HCT116 (cell line): ENCODE results near the gene LRBA. TPM values are rescaled to one million over a fixed set of nuclear protein-coding genes. Genes with fewer than 3 reads are reported as not detected.
A peak's percentile ranks its signal among the peaks of the same experiment; 100 is the strongest.
"Not testable (repeated sequence)": the region's sequence is repeated elsewhere in the genome, so short reads cannot be mapped to it uniquely, and the experiment has no call there.

Experiments used
- ATAC-seq: fragments of 200-7000 bp; cut with Tn5 transposase; 2 replicates; pipeline ENCODE4 v1.9.1; 2020; ENCODE audit warnings: mild to moderate bottlenecking, moderate library complexity
- BruUV-seq: library from RNA; stranded (reverse); fragments of 400-500 nt; replicated peaks from 2 replicates; lab custom pipeline; 2021; lab: Mats Ljungman, UMichigan
- CTCF ChIA-PET: fragments of 300-600 bp; sonication (Branson Sonifier 250); formaldehyde crosslinking; loops from one replicate; lab custom pipeline; 2021; ENCODE audit warnings: antibody characterized with exemption; lab: Charles Lee
- POLR2A ChIA-PET: fragments of 300-600, 350-600 bp; sonication (Branson Sonifier 250); formaldehyde crosslinking; loops from one replicate; lab custom pipeline; 2021; ENCODE audit warnings: antibody characterized with exemption; lab: Charles Lee
- RAD21 ChIA-PET, 2 experiments: fragments of 300-600 bp; sonication (Branson Sonifier 250); formaldehyde crosslinking; loops; one replicate each; lab custom pipeline; 2023; ENCODE audit warnings: low total read pairs in 2 of 2; ENCODE audit not compliant: uncharacterized antibody in 2 of 2, unreplicated experiment in 2 of 2, low non-redundant PET in 1 of 2; lab: Charles Lee
- DNase-seq: peaks from one replicate; pipeline ENCODE4 v3.0.0-alpha.2; 2010; ENCODE audit warnings: low read depth, low spot score
- H2AFZ ChIP-seq: fragments of 200-600 bp; shearing (Covaris generic), sonication (generic); 2 replicates; pipeline ENCODE4 v1.6.1; 2017; ENCODE audit warnings: low read depth, mixed run types, mixed read lengths, antibody characterized with exemption, low read length; ENCODE audit not compliant: poor library complexity, severe bottlenecking
- H3K27ac ChIP-seq: 2 replicates; pipeline ENCODE4 v1.5.1; 2012; ENCODE audit warnings: low read depth, low read length
- H3K27me3 ChIP-seq: fragments of 200-600 bp; sonication (generic); 2 replicates; pipeline ENCODE4 v1.6.1; 2016; ENCODE audit warnings: mixed run types, low read length, mixed read lengths; ENCODE audit not compliant: insufficient read depth
- H3K36me3 ChIP-seq, 2 experiments: fragments of 200-500 bp in 1 of 2; fragments of 200-600 bp in 1 of 2; sonication (Bioruptor generic) in 1 of 2; sonication (generic) in 1 of 2; 2 replicates each; pipeline versions ENCODE4 v1.5.1 to v1.6.1; 2014 to 2016; ENCODE audit warnings: low read length in 2 of 2, inconsistent platforms in 1 of 2, mixed read lengths in 1 of 2, mixed run types in 1 of 2; ENCODE audit not compliant: insufficient read depth in 2 of 2, control insufficient read depth in 1 of 2
- H3K4me1 ChIP-seq, 2 experiments: fragments of 200-600 bp in 1 of 2; sonication (generic) in 1 of 2; 2 replicates each; pipeline versions ENCODE4 v1.5.1 to v1.6.1; 2012 to 2017; ENCODE audit warnings: low read length in 2 of 2, inconsistent platforms in 1 of 2, mild to moderate bottlenecking in 1 of 2, mixed read lengths in 1 of 2, mixed run types in 1 of 2, moderate library complexity in 1 of 2; ENCODE audit not compliant: insufficient read depth in 2 of 2, control insufficient read depth in 1 of 2
- H3K4me2 ChIP-seq: fragments of 200-600 bp; sonication (generic); 2 replicates; pipeline ENCODE4 v1.6.1; 2017; ENCODE audit warnings: mixed run types, low read length, mixed read lengths
- H3K4me3 ChIP-seq, 2 experiments: fragments of 200-600 bp in 1 of 2; sonication (generic) in 1 of 2; replicated peaks in 1 of 2; 2 replicates each; pipeline ENCODE4 v1.5.1; 2011 to 2016; ENCODE audit warnings: low read length in 2 of 2, control low read depth in 1 of 2, low read depth in 1 of 2, mild to moderate bottlenecking in 1 of 2, mixed read lengths in 1 of 2, mixed run types in 1 of 2
- H3K79me2 ChIP-seq: fragments of 200-600 bp; sonication (generic); 2 replicates; pipeline ENCODE4 v1.6.1; 2017; ENCODE audit warnings: mild to moderate bottlenecking, mixed run types, low read length, moderate library complexity, mixed read lengths; ENCODE audit not compliant: insufficient read depth
- H3K9ac ChIP-seq: fragments of 200-600 bp; sonication (generic); 2 replicates; pipeline ENCODE4 v1.6.1; 2016; ENCODE audit warnings: low read length, mixed read lengths
- H3K9me2 ChIP-seq: fragments of 200-600 bp; sonication (generic), shearing (Covaris generic); 2 replicates; pipeline ENCODE4 v1.6.1; 2017; ENCODE audit warnings: mixed run types, mild to moderate bottlenecking, moderate library complexity; ENCODE audit not compliant: insufficient read depth
- H3K9me3 ChIP-seq, 2 experiments: fragments of 200-500 bp in 1 of 2; fragments of 200-600 bp in 1 of 2; sonication (Bioruptor generic) in 1 of 2; sonication (generic) in 1 of 2; 2 replicates each; pipeline ENCODE4 v1.6.1; 2014 to 2017; ENCODE audit warnings: low read length in 2 of 2, mixed read lengths in 2 of 2, inconsistent platforms in 1 of 2, low read depth in 1 of 2, mild to moderate bottlenecking in 1 of 2, mixed run types in 1 of 2, moderate library complexity in 1 of 2; ENCODE audit not compliant: control insufficient read depth in 1 of 2, insufficient read depth in 1 of 2
- H4K20me1 ChIP-seq: fragments of 200-600 bp; sonication (generic), shearing (Covaris generic); 2 replicates; pipeline ENCODE4 v1.6.1; 2017; ENCODE audit warnings: mixed run types, mild to moderate bottlenecking, moderate library complexity; ENCODE audit not compliant: insufficient read depth
- ZFX ChIP-seq: fragments of 450-650 bp; IDR thresholded peaks from 2 replicates; pipeline ENCODE4 v1.6.1; 2017
- intact Hi-C: fragments of 100-400 bp; cut with micrococcal nuclease; formaldehyde crosslinking; loops from 2 replicates; pipeline ENCODE4 v1.10.0; 2022
- total RNA-seq: library from RNA; stranded (reverse); gene quantifications from one replicate; pipeline ENCODE4 v1.2.1, GENCODE V29; 2021; ENCODE audit not compliant: unreplicated experiment

LRBA gene
- total RNA-seq, 1 experiment from 2014 or later = 79.8 TPM

DNA sequence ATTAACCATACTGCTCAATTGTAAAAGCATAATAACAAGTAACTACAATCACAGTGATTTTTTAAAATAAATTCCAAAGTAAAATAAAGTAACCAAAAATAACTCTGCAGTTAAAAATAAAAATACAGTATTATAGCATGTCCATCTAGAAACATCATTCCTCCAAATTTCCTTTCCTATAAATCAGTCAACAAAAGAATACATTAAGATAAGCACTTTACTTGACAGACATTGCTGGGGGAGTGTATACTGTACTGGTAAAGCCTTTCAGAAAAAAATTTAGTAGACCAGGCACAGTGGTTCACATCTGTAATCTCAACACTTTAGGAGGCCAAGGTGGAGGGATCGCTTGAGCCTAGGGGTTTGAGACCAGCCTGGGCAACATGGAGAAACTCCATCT lies 91.1 kb downstream of the LRBA start:
- ChIA-PET POLR2A (no interaction called here), RAD21 (no interaction called here), CTCF (no interaction called here)
- no peak overlapping the region for H2AFZ ChIP-seq
- H3K9me3 ChIP-seq = no peaks in the 10 kb centered on the region
- H3K4me3 ChIP-seq = no peak overlapping the region
- no peak for ATAC-seq
- no peaks in the 10 kb centered on the region for H3K36me3 ChIP-seq
- H3K9ac ChIP-seq = no peak overlapping the region
- H3K27me3 ChIP-seq = no peaks in the 10 kb centered on the region
- no TSS peak for BruUV-seq
- no peak for DNase-seq
- H3K4me1 ChIP-seq = peaks cover 23 to 26% of the 10 kb centered on the region in 2 experiments
- intact Hi-C loops = no loop called here
- H3K9me2 ChIP-seq = no peaks in the 10 kb centered on the region
- no peak overlapping the region for H3K27ac ChIP-seq
- no peaks in the 10 kb centered on the region for H4K20me1 ChIP-seq
- no peak for TF ChIP-seq ZFX
- no peak overlapping the region for H3K4me2 ChIP-seq
- H3K79me2 ChIP-seq = 0 out of 2 replicates have a peak, but pooled peaks cover 6% of the 10 kb centered on the region

DNA sequence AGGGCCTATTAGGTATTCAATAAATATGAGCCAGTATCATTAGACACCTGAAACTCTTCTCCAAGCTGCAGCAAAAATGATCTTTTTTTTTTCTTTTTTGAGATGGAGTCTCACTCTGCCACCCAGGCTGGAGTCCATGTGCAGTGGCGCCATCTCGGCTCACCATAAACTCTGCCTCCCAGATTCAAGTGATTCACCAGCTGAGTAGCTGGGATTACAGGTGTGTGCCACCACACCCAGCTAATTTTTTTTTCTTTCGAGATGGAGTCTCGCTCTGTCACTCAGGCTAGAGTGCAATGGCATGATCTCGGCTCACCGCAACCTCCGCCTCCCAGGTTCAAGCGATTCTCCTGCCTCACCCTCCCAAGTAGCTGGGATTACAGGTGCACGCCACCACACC lies 93.6 kb downstream of the LRBA start:
- H3K79me2 ChIP-seq, H2AFZ ChIP-seq, BruUV-seq, POLR2A ChIA-PET, DNase-seq, H3K27ac ChIP-seq, H3K9me2 ChIP-seq, H4K20me1 ChIP-seq, H3K36me3 ChIP-seq, CTCF ChIA-PET, H3K4me3 ChIP-seq, RAD21 ChIA-PET, H3K9me3 ChIP-seq, H3K9ac ChIP-seq, intact Hi-C loops, H3K27me3 ChIP-seq: not testable (repeated sequence)
- Histone ChIP-seq H3K4me2 (peak overlapping the region; percentile 51; the same call in 1 of the 2 replicates), H3K4me1 (peaks cover 28 to 30% of the 10 kb centered on the region in 2 experiments)
- ATAC-seq = peak; percentile 58; the same call in 1 of the 2 replicates

DNA sequence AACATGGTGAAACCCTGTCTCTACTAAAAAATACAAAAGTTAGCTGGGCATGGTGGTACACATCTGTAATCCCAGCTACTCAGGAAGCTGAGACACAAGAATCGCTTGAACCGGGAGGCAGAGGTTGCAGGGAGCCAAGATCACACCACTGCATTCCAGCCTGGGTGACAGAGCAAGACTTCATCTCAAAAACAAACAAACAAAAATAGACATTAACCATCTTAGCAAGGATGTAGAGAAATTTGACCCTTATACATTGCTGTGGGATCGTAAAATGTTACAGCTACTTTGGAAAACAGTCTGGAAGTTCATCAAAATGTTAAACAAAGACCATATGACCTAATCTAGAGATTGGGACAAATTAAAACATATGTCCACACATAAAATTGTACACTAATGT lies 96.5 kb downstream of the LRBA start:
- H3K9me2 ChIP-seq, H3K9me3 ChIP-seq, H3K4me2 ChIP-seq, H3K79me2 ChIP-seq, H3K4me3 ChIP-seq, CTCF ChIA-PET, RAD21 ChIA-PET, intact Hi-C loops, H4K20me1 ChIP-seq, H2AFZ ChIP-seq, DNase-seq, POLR2A ChIA-PET, ATAC-seq, BruUV-seq, H3K27ac ChIP-seq, H3K27me3 ChIP-seq, H3K9ac ChIP-seq, H3K36me3 ChIP-seq: not testable (repeated sequence)
- H3K4me1 ChIP-seq = peaks cover 28 to 30% of the 10 kb centered on the region in 2 experiments
